Astrocyte of the spinal cord (primary cell): ENCODE data around the gene ACAD9.

Source experiments
- DNase-seq: peaks from one replicate; pipeline ENCODE4 v3.0.0; 2011; ENCODE audit warnings: low read depth, low spot score
- H3K4me3 ChIP-seq: 2 replicates; pipeline ENCODE4 v1.5.1; 2011; ENCODE audit warnings: low read depth, mild to moderate bottlenecking, low read length, moderate library complexity
- in situ Hi-C: cut with HindIII; loops from 2 replicates; pipeline ENCODE4 v1.10.0; 2017; ENCODE audit warnings: low sequenced_read_pairs
- TF ChIP-seq, protein P1 (sequence below): IDR thresholded peaks from 2 replicates; pipeline ENCODE4 v1.5.1; 2012; ENCODE audit warnings: low read depth, mild to moderate bottlenecking, low read length, inconsistent platforms

Gene ACAD9

DNA sequence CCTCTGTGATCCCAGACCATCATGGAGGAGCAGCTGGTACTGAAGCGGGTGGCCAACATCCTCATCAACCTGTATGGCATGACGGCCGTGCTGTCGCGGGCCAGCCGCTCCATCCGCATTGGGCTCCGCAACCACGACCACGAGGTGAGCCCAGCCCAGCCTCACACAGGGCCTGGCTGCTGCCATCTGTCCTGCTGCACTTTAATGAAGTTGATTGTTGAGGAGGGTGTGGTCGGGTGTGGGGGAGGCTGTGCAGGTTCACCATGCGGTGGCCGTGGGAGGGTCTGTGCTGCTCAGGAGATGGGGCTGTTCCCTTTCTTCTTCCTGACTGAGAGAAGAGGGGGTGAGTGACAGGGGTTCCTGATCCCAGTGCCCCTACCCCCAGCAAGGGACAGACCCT is 30.6 kb downstream of the ACAD9 start:
- no peak overlapping the region for H3K4me3 ChIP-seq
- TF ChIP-seq, protein P1, sequence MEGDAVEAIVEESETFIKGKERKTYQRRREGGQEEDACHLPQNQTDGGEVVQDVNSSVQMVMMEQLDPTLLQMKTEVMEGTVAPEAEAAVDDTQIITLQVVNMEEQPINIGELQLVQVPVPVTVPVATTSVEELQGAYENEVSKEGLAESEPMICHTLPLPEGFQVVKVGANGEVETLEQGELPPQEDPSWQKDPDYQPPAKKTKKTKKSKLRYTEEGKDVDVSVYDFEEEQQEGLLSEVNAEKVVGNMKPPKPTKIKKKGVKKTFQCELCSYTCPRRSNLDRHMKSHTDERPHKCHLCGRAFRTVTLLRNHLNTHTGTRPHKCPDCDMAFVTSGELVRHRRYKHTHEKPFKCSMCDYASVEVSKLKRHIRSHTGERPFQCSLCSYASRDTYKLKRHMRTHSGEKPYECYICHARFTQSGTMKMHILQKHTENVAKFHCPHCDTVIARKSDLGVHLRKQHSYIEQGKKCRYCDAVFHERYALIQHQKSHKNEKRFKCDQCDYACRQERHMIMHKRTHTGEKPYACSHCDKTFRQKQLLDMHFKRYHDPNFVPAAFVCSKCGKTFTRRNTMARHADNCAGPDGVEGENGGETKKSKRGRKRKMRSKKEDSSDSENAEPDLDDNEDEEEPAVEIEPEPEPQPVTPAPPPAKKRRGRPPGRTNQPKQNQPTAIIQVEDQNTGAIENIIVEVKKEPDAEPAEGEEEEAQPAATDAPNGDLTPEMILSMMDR, result no peak
- in situ Hi-C loops, result no loop called here
- DNase-seq, result no peak

DNA sequence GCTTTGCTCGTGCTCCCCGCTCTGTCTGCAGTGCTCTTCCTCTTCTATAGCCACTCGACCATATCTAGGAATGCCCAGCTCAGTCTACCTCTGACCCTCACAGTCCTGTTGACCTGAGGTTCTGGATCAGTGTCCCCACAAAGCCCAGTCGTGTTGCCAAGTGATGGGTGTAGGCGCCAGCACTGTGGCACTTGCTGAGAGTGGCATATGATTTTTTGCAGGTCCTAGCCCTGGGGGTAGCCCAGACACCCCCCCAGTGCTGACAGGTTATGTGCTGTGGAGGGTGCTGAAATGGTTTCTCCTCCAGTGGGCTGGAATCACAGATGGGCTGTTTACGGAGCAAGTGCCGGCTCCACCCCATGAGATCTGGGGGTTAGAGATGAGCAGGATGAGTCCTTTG is 32.5 kb downstream of the ACAD9 start:
- no peak overlapping the region for H3K4me3 ChIP-seq
- in situ Hi-C loops, result no loop called here
- DNase-seq, result no peak
- TF ChIP-seq, protein P1, result no peak

DNA sequence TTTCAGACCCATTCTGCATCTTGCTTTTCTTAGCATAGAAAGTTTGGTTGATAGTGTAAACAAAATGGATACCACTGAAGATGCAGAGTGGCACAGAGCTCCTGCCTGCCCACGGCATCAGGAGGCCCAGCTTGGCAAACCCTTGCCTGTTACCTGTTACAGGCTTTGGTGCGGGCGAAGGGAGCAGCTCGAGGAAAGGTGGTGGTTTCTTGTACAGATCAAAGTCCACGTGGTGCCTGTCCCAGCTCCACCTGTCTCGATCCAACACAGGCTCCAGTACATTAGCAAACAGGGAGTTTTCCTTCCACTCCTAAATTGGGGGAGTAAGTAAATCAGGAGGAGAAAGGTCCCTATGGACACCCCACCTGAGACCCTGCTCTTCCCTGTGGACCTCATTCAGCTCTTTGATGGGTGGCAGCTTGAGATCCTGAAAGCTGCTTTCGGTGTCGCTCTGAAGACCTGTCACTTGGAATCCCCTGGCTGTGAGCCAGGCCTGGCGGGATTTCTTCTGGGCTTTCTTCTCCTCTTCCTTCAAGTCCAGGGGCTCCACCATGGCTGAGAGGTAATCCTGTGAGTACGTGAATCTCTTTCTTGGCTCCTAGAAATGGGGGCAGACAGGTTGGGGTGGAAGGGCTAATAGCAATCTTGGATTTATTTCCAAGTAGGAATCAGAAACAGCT is 35.7 kb downstream of the ACAD9 start:
- TF ChIP-seq, protein P1, result no peak
- in situ Hi-C loops, result no loop called here

DNA sequence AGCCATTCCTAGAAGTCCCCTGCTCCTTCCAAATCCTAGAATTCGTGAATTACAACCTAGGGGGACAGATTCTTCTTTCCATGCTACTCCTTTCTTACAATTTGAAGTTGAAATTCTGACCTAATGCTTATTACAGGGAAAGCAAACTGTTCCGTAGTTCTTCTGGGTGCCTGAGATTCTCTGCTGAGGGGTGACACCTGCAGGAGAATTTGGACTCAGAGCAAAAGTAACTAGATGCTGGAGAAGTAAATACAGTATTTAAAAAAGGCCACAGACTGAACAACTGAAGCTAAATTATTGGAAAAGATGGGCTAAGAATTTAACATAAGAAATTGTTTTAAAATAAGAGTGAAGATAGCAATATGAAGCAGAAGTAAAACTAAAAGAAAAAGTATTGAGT is 37.9 kb downstream of the ACAD9 start:
- TF ChIP-seq, protein P1, result peak; percentile 2
- no peak overlapping the region for H3K4me3 ChIP-seq
- in situ Hi-C loops, result no loop called here
- DNase-seq, result no peak

More for the DNA sequence above, 35.7 kb downstream of the ACAD9 start:
- no peak for DNase-seq
- H3K4me3 ChIP-seq, result no peak overlapping the region

DNA sequence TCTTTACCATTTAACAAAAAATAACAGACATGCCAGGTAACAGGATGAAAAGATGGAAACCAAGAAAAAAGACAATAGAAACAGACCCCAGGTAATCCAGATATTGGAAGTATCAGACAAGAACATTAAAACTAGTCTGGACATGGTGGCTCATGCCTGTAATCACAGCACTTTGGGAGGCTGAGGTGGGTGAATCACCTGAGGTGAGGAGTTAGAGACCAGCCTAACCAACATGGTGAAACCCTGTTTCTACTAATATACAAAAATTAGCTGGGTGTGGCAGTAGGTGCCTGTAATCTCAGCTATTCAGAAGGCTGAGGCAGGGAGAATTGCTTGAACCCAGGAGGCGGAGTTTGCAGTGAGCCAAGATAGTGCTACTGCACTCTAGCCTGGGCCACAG is 40.6 kb downstream of the ACAD9 start:
- DNase-seq, result no peak
- H3K4me3 ChIP-seq, result no peak overlapping the region
- in situ Hi-C loops, result no loop called here
- TF ChIP-seq, protein P1, result no peak

DNA sequence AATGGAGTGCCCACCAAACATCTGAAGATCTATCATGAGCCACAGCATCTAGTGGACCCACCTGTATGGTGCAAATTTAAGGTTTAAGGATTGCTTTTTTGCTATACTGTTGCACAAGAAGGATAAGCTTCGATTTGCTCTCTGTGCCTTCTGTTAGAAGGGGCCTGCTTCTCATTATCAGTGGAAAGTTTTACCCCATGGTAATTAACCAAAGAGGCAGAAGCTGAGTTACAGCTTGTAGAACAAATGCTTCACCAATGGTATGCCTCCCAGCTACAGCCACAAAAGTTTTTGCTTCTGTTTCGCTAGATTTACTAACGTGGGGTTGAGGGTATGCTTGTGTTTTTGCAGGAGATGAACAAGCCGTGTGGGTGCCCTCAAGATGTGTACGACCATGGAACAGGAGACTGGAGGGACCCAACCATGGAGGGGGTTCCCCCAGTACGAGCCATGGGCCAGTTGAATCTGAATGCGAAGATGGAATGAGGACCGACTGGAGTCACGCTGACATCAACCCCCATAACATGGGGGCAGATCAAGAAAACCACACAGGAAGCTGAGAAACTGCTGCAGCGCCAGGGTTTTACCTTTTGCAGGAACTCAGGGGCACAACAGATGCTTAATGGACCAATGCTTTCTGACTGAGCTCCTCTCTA is 43.5 kb downstream of the ACAD9 start:
- DNase-seq, result no peak
- TF ChIP-seq, protein P1, result no peak
- in situ Hi-C loops, result no loop called here
- H3K4me3 ChIP-seq, result no peak overlapping the region
